ENCODE measurements around the gene UBE2A. TPM values are rescaled to one million over a fixed set of nuclear protein-coding genes. Genes with fewer than 3 reads are reported as not detected.

The UBE2A gene
- total RNA-seq, 1 donor: 41.9 TPM

GRCh38 chrX:119624951-119625668 is 50.7 kb downstream of the UBE2A start:
- TF ChIP-seq, protein P1, sequence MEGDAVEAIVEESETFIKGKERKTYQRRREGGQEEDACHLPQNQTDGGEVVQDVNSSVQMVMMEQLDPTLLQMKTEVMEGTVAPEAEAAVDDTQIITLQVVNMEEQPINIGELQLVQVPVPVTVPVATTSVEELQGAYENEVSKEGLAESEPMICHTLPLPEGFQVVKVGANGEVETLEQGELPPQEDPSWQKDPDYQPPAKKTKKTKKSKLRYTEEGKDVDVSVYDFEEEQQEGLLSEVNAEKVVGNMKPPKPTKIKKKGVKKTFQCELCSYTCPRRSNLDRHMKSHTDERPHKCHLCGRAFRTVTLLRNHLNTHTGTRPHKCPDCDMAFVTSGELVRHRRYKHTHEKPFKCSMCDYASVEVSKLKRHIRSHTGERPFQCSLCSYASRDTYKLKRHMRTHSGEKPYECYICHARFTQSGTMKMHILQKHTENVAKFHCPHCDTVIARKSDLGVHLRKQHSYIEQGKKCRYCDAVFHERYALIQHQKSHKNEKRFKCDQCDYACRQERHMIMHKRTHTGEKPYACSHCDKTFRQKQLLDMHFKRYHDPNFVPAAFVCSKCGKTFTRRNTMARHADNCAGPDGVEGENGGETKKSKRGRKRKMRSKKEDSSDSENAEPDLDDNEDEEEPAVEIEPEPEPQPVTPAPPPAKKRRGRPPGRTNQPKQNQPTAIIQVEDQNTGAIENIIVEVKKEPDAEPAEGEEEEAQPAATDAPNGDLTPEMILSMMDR (IDR thresholded peaks at IDR 0.05; ENCODE audit: insufficient read depth, low read depth, low read length): no peak
- no peak overlapping the region for H3K4me3 ChIP-seq (ENCODE audit: low read depth, low read length)
- no peak for DNase-seq (ENCODE audit: low read depth)

GRCh38 chrX:119625843-119626242 is 51.5 kb downstream of the UBE2A start:
- no peak overlapping the region for H3K4me3 ChIP-seq (ENCODE audit: low read depth, low read length)
- DNase-seq (ENCODE audit: low read depth): no peak
- TF ChIP-seq, protein P1 (IDR thresholded peaks at IDR 0.05; ENCODE audit: insufficient read depth, low read depth, low read length): no peak

Other genes starting within 250 kb of the UBE2A start
- 17.4 and 22.0 TPM in 2 replicates for gene SLC25A43, start 175.2 kb upstream of the UBE2A start, total RNA-seq
- gene SLC25A5, start 106.1 kb upstream of the UBE2A start, total RNA-seq: 125 and 130 TPM in 2 replicates
- 26.8 and 32.5 TPM in 2 replicates for gene STEEP1, start 9.2 kb upstream of the UBE2A start, total RNA-seq
- 5.2 and 6.9 TPM in 2 replicates for gene NKRF, start 31.9 kb downstream of the UBE2A start, total RNA-seq
- gene SEPTIN6, start 118.6 kb downstream of the UBE2A start, total RNA-seq: 17.1 and 17.7 TPM in 2 replicates
- gene SOWAHD, start 184.0 kb downstream of the UBE2A start, total RNA-seq: 0.43 TPM in 1 of 2 replicates, not detected in the other
- 937 and 1,300 TPM in 2 replicates for gene RPL39, start 217.1 kb downstream of the UBE2A start, total RNA-seq

All from fibroblast of villous mesenchyme (primary cell).